Suprapubic skin (tissue), 4 donors: ENCODE results near the gene MOB3C. TPM values are rescaled to one million over a fixed set of nuclear protein-coding genes. Genes with fewer than 3 reads are reported as not detected.

Experiments used
- DNase-seq, 2 donors: peaks; one replicate each; pipeline ENCODE4 v3.0.0-alpha.2; 2019; ENCODE audit warnings: low spot score in 2 of 2
- H3K27ac ChIP-seq: fragments of 200-600 bp; sonication (generic); one replicate; pipeline ENCODE4 v1.5.1; 2019
- H3K27me3 ChIP-seq: fragments of 200-600 bp; sonication (generic); one replicate; pipeline ENCODE4 v1.5.1; 2019
- H3K36me3 ChIP-seq: fragments of 200-600 bp; sonication (generic); one replicate; pipeline ENCODE4 v1.5.1; 2019
- H3K4me1 ChIP-seq: fragments of 200-600 bp; sonication (generic); one replicate; pipeline ENCODE4 v1.5.1; 2019
- H3K4me3 ChIP-seq: fragments of 200-600 bp; sonication (generic); one replicate; pipeline ENCODE4 v1.5.1; 2019; ENCODE audit warnings: mild to moderate bottlenecking
- H3K9me3 ChIP-seq: fragments of 200-600 bp; sonication (generic); one replicate; pipeline ENCODE4 v1.5.1; 2019
- EP300 ChIP-seq: sonication (generic); formaldehyde crosslinking; IDR thresholded peaks from one replicate; pipeline ENCODE4 v1.6.1; 2017; ENCODE audit warnings: antibody characterized with exemption
- POLR2A ChIP-seq, 2 donors: fragments of 450-650 bp; IDR thresholded peaks; one replicate each; pipeline ENCODE4 v1.6.1; 2017; ENCODE audit warnings: antibody characterized with exemption in 2 of 2, mild to moderate bottlenecking in 2 of 2, moderate library complexity in 2 of 2
- POLR2AphosphoS5 ChIP-seq, 3 donors: sonication (generic); formaldehyde crosslinking; IDR thresholded peaks; one replicate each; pipeline ENCODE4 v1.6.1; 2017; ENCODE audit warnings: antibody characterized with exemption in 3 of 3
- WGBS: methylation state at CpG from one replicate; pipeline ENCODE4 v1.1.5; 2018; 5-methylcytosine and 5-hydroxymethylcytosine counted together
- total RNA-seq, 4 donors: library from RNA; depleted of rRNA; stranded (reverse); fragments of >200 nt; gene quantifications; one replicate each; pipeline ENCODE4 v1.1.0, GENCODE V29; 2016
- TF ChIP-seq, protein P1 (sequence below), 2 donors: fragments of 200-600 bp in 1 of 2; fragments of 450-650 bp in 1 of 2; sonication (generic) in 1 of 2; IDR thresholded peaks; one replicate each; pipeline ENCODE4 v1.5.1; 2016 to 2019; ENCODE audit warnings: antibody characterized with exemption in 2 of 2, mild to moderate bottlenecking in 1 of 2, moderate library complexity in 1 of 2

Gene MOB3C
- total RNA-seq, 4 donors from 2014 or later: 8.0 to 14.1 (median 11.6) TPM

DNA sequence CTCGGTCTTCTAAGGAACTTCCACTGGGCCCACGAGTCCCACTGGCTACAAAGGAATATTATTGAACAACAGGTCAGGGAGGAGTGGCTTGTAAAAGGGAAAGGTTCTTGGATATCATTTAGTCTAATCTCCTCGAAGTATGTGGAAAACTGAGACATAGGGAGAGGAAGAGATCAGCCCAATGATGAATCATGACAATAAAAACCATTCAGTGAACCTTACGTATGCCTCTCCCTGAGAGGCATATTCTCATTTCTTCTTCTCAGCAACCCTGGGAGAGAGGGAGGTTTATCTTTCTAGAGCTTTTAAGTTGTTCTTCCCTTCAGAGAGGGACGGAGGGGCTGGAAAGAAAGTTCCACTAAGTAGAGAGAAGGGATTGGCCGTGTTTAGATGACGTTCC is 5.3 kb upstream of the MOB3C start:
- peaks cover 21% of the 10 kb centered on the region for H3K4me1 ChIP-seq
- H3K27me3 ChIP-seq: no peaks in the 10 kb centered on the region
- no peak for TF ChIP-seq POLR2AphosphoS5 (IDR thresholded peaks at IDR 0.05)
- TF ChIP-seq, protein P1, sequence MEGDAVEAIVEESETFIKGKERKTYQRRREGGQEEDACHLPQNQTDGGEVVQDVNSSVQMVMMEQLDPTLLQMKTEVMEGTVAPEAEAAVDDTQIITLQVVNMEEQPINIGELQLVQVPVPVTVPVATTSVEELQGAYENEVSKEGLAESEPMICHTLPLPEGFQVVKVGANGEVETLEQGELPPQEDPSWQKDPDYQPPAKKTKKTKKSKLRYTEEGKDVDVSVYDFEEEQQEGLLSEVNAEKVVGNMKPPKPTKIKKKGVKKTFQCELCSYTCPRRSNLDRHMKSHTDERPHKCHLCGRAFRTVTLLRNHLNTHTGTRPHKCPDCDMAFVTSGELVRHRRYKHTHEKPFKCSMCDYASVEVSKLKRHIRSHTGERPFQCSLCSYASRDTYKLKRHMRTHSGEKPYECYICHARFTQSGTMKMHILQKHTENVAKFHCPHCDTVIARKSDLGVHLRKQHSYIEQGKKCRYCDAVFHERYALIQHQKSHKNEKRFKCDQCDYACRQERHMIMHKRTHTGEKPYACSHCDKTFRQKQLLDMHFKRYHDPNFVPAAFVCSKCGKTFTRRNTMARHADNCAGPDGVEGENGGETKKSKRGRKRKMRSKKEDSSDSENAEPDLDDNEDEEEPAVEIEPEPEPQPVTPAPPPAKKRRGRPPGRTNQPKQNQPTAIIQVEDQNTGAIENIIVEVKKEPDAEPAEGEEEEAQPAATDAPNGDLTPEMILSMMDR (IDR thresholded peaks at IDR 0.05): no peak
- no peaks in the 10 kb centered on the region for H3K9me3 ChIP-seq
- 48% methylated on average over 7 of the region's 7 CpGs for WGBS
- no peak for DNase-seq
- no peak overlapping the region for H3K27ac ChIP-seq
- H3K36me3 ChIP-seq: no peaks in the 10 kb centered on the region
- no peak overlapping the region for H3K4me3 ChIP-seq

DNA sequence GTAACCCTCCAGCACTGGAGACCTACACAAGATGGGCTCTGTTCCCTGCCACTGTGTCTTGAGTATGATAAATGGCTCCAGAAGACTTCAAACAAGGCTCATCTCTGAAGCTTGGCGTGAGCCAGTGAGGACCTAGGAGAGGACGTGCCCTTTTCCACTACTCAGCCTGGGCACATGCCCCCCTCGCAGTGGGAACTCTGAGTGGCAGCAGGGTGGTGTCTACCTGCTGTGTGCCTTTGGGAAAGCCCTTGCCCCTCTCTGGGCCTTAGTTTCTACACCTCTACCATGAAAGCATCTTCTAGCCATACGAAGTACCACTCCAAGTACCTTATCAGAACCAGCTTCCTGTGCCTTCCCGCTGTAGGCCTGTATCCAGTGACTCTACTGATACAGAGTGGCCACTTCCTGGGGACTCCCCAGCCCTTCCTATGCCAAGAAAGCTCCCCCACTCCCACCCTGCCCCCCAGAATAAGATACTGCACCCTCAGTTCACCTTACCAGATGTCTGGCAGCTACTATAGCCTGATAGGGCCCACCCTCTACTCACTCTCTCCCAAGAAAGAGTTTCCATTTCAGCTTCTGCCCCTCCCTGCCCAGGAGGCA is 3.1 kb upstream of the MOB3C start:
- H3K36me3 ChIP-seq: no peaks in the 10 kb centered on the region
- no peak overlapping the region for H3K27ac ChIP-seq
- no peaks in the 10 kb centered on the region for H3K27me3 ChIP-seq
- peak in 1 of 2 donors; percentile 26 for DNase-seq
- H3K4me3 ChIP-seq: no peak overlapping the region
- no peaks in the 10 kb centered on the region for H3K9me3 ChIP-seq
- WGBS: 97% methylated on average over 5 of the region's 5 CpGs
- peaks cover 37% of the 10 kb centered on the region for H3K4me1 ChIP-seq
- no peak for TF ChIP-seq POLR2AphosphoS5 (IDR thresholded peaks at IDR 0.05)
- no peak for TF ChIP-seq EP300
- TF ChIP-seq, protein P1 (IDR thresholded peaks at IDR 0.05): no peak
- TF ChIP-seq POLR2A (IDR thresholded peaks at IDR 0.05): no peak

DNA sequence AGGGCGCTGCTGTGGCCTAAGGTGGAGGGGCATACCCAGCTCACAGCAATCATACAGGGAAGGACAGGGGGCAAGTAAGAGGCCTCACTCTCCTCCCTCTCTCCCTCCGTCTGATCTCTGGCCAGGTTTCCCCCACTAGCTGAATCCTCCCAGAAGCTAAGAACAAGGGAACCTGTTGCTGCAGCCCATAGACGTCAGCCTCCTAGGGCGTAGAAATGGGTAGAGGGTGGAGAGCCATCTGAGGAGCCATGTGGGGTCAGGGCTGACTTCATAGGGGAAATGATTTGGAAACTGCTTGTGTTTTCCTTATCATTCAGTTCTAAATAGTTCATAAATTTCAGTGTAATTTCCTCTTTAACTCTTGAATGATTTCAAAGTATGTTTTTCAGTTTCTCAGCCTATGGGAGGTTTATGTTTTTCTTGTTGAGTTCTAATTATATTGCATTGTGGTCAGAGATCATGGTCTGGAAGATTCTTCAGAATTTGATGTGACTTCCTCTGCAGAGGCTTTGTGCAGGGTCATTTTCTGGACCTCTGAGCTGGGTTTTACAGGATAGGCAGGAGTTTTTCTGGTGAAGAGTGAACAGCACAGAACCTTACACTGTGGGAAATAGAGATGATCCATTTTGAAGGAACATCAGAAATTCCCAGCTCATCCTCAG is 2.3 kb upstream of the MOB3C start:
- no peak overlapping the region for H3K27ac ChIP-seq
- TF ChIP-seq POLR2A (IDR thresholded peaks at IDR 0.05) (no peak), EP300 (no peak), POLR2AphosphoS5 (IDR thresholded peaks at IDR 0.05) (no peak)
- TF ChIP-seq, protein P1 (IDR thresholded peaks at IDR 0.05): no peak
- peaks cover 44% of the 10 kb centered on the region for H3K4me1 ChIP-seq
- H3K36me3 ChIP-seq: no peaks in the 10 kb centered on the region
- no peaks in the 10 kb centered on the region for H3K9me3 ChIP-seq
- H3K4me3 ChIP-seq: no peak overlapping the region
- 82% methylated on average over 4 of the region's 4 CpGs for WGBS
- H3K27me3 ChIP-seq: no peaks in the 10 kb centered on the region
- no peak for DNase-seq

DNA sequence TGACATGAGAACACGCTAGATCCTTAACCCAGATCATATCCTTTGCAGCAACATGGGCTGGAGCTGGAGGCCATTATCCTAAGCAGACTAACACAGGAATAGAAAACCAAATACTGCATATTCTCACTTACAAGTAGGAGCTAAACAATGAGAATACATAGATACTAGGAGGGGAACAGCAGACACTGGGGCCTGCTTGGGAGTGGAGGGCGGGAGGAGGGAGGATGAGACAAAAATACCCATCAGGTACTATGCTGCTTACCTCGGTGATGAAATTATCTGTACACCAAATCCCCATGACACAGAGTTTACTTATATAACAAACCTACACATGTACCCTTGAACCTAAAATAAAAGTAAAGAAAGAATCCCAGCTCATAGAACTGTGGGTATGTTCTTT is 1.2 kb upstream of the MOB3C start:
- Histone ChIP-seq H3K4me1 (peaks cover 52% of the 10 kb centered on the region), H3K4me3 (no peak overlapping the region), H3K9me3 (no peaks in the 10 kb centered on the region), H3K27me3 (no peaks in the 10 kb centered on the region), H3K36me3 (no peaks in the 10 kb centered on the region), H3K27ac (no peak overlapping the region)
- no peak for DNase-seq
- 80% methylated on average over 3 of the region's 3 CpGs for WGBS
- TF ChIP-seq EP300: no peak
- TF ChIP-seq POLR2A (IDR thresholded peaks at IDR 0.05): no peak
- TF ChIP-seq, protein P1 (IDR thresholded peaks at IDR 0.05): no peak
- TF ChIP-seq POLR2AphosphoS5 (IDR thresholded peaks at IDR 0.05): no peak

DNA sequence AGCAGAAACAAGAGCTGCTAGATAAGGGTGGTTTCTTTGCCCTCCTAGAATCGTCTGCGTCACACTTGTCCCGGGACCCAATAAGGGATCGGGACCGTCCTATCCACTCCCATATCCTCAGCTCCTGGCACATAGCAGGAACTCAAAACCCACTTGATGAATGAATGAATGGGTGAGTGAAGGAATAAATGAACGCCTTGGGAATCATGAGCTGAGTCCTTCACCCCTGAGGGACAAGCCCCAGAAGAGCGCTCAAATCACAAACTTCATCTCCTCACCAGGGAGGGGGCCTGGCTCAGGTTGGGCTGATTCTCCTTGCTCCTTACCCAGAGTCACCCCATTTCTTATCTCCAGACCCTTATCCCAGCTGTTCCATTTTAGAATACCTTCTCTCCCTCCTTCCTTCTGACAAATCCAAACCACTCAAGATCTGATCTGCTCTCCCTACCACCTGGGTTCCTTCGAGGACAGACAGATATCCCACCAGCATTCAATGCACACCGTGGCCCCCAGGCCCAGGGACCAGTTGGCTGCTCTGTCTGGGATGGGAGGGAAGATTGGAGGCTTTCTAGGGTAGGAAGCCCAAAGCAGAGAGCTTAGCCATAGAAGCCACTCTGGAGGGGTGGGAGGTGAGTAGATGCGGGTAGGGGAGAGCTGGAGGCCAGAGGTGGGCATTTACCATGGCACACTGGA is 643 bp upstream of the MOB3C start:
- WGBS: 40% methylated on average over 10 of the region's 10 CpGs
- H3K27ac ChIP-seq: peak overlapping the region; percentile 93

More for the DNA sequence above, 643 bp upstream of the MOB3C start:
- Histone ChIP-seq H3K27me3 (no peaks in the 10 kb centered on the region), H3K36me3 (no peaks in the 10 kb centered on the region), H3K4me1 (peaks cover 56% of the 10 kb centered on the region), H3K9me3 (no peaks in the 10 kb centered on the region), H3K4me3 (peak overlapping the region; percentile 92)
- peak in 1 of 2 donors; percentile 43 for DNase-seq
- TF ChIP-seq, protein P1 (IDR thresholded peaks at IDR 0.05): no peak
- TF ChIP-seq POLR2A (IDR thresholded peaks at IDR 0.05) (no peak), POLR2AphosphoS5 (IDR thresholded peaks at IDR 0.05) (no peak), EP300 (no peak)
